RWPE2 (cell line): ENCODE data around the gene ACVRL1.

Source experiments
- ATAC-seq: fragments of 200-7000 bp; cut with Tn5 transposase; 3 replicates; pipeline ENCODE4 v1.9.1; 2021; ENCODE audit warnings: low read depth
- DNase-seq: peaks from one replicate; pipeline ENCODE4 v3.0.0-alpha.2; 2020; ENCODE audit warnings: low spot score
- H3K27ac ChIP-seq: fragments of 450-650 bp; 2 replicates; pipeline ENCODE4 v1.5.1; 2017; ENCODE audit warnings: mild to moderate bottlenecking; ENCODE audit not compliant: poor library complexity, severe bottlenecking
- H3K27me3 ChIP-seq: fragments of 250-450 bp; sonication (Bioruptor Pico); 2 replicates; pipeline ENCODE4 v1.5.1; 2021; ENCODE audit warnings: mild to moderate bottlenecking, moderate library complexity; ENCODE audit not compliant: insufficient read depth, poor library complexity, severe bottlenecking
- H3K36me3 ChIP-seq: fragments of 250-450 bp; sonication (Bioruptor Pico); 2 replicates; pipeline ENCODE4 v1.5.1; 2020; ENCODE audit warnings: low read depth, mild to moderate bottlenecking, moderate library complexity
- H3K4me1 ChIP-seq: fragments of 250-450 bp; sonication (Bioruptor Pico); 2 replicates; pipeline ENCODE4 v1.5.1; 2021; ENCODE audit warnings: mild to moderate bottlenecking, moderate library complexity; ENCODE audit not compliant: insufficient read depth, poor library complexity, severe bottlenecking
- H3K4me3 ChIP-seq: fragments of 250-450 bp; sonication (Bioruptor Pico); 2 replicates; pipeline ENCODE4 v1.5.1; 2021; ENCODE audit warnings: mild to moderate bottlenecking, moderate library complexity; ENCODE audit not compliant: severe bottlenecking
- H3K9me3 ChIP-seq: fragments of 250-450 bp; sonication (Bioruptor Pico); 2 replicates; pipeline ENCODE4 v1.5.1; 2021; ENCODE audit warnings: mild to moderate bottlenecking, moderate library complexity; ENCODE audit not compliant: severe bottlenecking
- CTCF ChIP-seq: fragments of 450-650 bp; IDR thresholded peaks from one replicate; pipeline ENCODE4 v1.5.1; 2017; ENCODE audit warnings: mild to moderate bottlenecking, moderate library complexity; ENCODE audit not compliant: poor library complexity, severe bottlenecking

ACVRL1 gene

GRCh38 chr12:51911788-51912711 lies 4.7 kb downstream of the ACVRL1 start:
- H3K27me3 ChIP-seq = peaks cover 10% of the 10 kb centered on the region
- H3K27ac ChIP-seq = no peak overlapping the region
- H3K9me3 ChIP-seq = no peaks in the 10 kb centered on the region
- ATAC-seq (no peak; the same call in 2 of the 3 replicates), DNase-seq (no peak)
- H3K36me3 ChIP-seq = no peaks in the 10 kb centered on the region
- H3K4me3 ChIP-seq = no peak overlapping the region
- no peak for TF ChIP-seq CTCF
- no peaks in the 10 kb centered on the region for H3K4me1 ChIP-seq

DNA sequence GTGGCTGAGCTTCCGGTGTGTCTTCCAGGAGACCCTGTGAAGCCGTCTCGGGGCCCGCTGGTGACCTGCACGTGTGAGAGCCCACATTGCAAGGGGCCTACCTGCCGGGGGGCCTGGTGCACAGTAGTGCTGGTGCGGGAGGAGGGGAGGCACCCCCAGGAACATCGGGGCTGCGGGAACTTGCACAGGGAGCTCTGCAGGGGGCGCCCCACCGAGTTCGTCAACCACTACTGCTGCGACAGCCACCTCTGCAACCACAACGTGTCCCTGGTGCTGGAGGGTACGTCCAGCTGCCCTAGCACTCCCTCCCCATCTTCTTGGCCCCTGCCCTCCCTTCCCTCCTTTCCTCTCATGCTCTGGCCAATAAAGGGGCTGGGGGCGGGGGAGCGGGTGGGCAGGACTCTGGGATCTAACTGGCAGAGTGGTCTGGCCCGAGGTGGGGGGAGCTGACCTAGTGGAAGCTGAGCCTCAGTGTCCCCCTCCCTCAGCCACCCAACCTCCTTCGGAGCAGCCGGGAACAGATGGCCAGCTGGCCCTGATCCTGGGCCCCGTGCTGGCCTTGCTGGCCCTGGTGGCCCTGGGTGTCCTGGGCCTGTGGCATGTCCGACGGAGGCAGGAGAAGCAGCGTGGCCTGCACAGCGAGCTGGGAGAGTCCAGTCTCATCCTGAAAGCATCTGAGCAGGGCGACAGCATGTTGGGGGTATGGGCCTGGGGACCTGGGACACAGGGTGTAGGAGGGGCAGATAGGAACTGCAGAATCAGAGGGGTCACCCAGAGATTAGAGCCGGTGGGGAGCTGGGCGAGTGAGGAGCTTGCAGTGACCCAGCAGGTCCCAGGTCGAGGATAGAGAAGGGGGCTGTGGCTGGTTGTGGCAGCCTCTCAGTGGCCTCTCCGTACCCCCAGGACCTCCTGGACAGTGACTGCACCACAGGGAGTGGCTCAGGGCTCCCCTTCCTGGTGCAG lies 6.0 kb downstream of the ACVRL1 start:
- DNase-seq = no peak
- Histone ChIP-seq H3K4me3 (no peak overlapping the region), H3K4me1 (no peaks in the 10 kb centered on the region), H3K9me3 (no peaks in the 10 kb centered on the region), H3K27ac (no peak overlapping the region), H3K27me3 (peaks cover 4% of the 10 kb centered on the region), H3K36me3 (no peaks in the 10 kb centered on the region)
- ATAC-seq = no peak
- TF ChIP-seq CTCF = no peak

DNA sequence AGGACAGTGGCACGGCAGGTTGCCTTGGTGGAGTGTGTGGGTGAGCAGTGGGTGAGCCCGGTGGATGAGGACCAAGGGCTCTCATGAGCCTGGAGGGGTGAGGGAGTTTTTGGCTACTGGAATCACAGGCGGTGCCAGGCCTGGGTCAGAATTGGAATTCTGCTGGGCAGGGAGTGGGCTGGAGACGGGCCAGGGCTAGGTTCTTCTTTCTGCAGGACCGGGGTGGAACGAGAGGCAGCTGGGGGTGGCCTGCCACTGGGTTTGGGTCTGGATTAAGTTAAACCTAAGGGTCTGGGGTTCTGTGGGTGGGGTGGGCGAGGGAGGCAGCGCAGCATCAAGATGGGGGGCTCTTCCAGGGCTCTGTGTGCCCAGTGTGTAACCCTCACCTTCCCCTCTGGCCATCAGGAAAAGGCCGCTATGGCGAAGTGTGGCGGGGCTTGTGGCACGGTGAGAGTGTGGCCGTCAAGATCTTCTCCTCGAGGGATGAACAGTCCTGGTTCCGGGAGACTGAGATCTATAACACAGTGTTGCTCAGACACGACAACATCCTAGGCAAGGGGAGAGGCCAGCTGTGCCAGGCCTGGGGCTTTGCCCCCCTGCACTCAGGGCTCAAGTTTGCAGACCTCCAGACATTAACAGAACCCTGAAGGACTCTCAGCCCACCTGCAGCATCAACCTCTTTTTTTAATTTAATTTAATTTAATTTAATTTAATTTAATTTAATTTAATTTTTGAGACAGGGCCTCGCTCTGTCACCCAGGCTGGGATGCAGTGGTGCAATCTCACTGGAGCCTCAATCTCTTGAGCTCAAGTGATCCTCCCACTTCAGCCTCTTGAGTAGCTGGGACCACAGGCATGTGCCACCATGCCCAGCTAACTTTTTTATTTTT lies 7.0 kb downstream of the ACVRL1 start:
- Histone ChIP-seq H3K9me3 (no peaks in the 10 kb centered on the region), H3K27me3 (no peaks in the 10 kb centered on the region), H3K4me1 (no peaks in the 10 kb centered on the region), H3K4me3 (no peak overlapping the region), H3K27ac (no peak overlapping the region), H3K36me3 (no peaks in the 10 kb centered on the region)
- DNase-seq (no peak), ATAC-seq (no peak)
- TF ChIP-seq CTCF = no peak

- Histone ChIP-seq H3K4me3 (no peak overlapping the region), H3K36me3 (no peaks in the 10 kb centered on the region), H3K4me1 (no peaks in the 10 kb centered on the region), H3K9me3 (no peaks in the 10 kb centered on the region), H3K27me3 (no peaks in the 10 kb centered on the region), H3K27ac (no peak overlapping the region)
- TF ChIP-seq CTCF = no peak
- no peak for DNase-seq
- ATAC-seq = no peak
These were observed 7.8 kb downstream of the ACVRL1 start for GRCh38 chr12:51915003-51915625.
